HG02981 (cell line): ENCODE measurements around the gene FN1.

Experiments
- ATAC-seq: cut with Tn5 transposase; IDR thresholded peaks from one replicate; pipeline ENCODE4 v1.9.1; 2021; ENCODE audit warnings: mild to moderate bottlenecking, moderate library complexity; ENCODE audit not compliant: unreplicated experiment

Gene FN1

DNA sequence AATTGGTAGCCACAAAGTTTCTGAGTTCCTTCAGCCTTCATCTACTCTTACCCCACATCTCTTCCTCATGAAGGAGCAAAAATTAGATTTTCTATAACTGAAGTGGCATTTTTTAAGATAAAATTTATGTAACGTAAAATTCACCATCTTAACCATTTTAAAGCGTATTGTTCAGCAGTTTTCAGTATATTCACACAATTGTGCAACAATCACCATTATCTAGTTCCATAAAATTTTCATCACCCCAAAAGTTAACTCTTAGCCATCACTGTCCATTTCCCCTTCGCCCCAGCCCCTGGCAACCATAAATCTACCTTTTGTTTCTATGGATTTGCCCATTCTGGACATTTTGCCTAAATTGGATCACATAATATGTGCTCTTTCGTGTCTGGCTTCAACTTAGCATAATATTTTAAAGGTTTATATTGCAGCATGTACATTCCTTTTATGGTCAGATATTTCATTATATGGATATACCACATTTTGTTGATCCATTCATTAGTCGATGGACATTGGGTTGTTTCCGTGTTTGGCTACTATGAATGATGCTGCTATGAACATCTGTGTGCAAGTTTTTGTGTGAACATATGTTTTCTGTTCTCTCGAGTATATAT lies 79.4 kb downstream of the FN1 start:
- no peak for ATAC-seq

DNA sequence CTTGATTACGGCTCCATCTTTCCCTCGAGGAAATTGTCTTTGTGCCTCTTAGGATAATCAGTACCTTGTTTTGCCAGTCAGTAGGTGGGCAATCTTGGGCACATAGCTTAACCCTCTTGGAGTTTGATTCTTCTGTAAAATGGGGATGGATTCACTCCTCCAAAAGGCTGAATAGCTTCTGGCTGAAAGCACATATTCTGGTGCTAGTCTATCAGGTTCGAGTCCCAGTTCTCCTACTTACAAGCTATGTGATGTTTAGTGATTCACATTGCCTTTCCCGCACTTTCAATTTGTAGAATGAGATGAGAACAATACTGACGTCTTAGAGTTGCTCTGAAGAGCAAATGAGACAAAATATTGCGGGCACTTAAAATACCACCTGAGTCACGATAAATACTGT lies 80.1 kb downstream of the FN1 start:
- ATAC-seq, result no peak

DNA sequence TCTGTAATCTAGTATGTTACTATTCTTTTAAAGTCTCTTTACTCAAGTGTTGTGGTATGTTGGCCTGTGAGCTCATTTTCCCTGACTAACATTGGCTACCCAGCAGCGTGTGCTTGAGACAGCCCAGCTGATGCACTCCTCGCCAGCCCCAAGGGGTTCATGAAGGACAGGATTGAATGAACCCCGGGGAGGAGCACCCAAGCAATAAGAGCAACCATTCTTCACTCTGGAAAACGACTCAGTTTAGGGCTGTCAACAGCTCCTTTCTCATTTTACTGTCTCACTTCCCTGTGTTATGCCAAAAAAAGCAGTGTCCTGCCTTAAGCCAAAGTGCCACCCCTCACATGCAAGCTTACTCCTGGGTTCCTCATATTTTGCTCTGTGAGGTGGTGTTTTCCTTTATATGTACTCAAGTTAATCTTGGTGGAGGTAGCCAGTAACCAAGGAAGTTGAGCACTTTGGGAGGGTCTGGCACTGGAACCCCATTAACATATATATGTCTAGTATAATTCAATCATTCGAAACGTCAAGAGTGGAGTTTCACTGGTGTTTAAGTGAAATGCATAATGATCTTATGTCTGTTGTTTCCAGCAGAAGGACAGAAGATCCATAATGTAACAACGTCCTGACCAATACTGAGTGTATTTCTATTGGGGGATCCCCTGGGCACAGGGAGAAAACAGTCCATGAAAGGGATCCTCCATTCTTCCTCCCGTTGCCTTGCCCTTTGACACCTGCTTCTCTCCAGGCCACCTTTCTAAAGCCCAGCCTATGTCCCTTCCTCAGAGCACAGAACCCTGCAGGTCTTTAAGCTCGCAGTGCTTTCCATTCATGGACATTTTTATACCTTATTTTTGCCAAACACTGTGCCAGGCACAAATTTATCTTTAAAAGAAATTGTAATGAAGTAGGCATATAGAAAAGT lies 80.8 kb downstream of the FN1 start:
- ATAC-seq, result no peak

DNA sequence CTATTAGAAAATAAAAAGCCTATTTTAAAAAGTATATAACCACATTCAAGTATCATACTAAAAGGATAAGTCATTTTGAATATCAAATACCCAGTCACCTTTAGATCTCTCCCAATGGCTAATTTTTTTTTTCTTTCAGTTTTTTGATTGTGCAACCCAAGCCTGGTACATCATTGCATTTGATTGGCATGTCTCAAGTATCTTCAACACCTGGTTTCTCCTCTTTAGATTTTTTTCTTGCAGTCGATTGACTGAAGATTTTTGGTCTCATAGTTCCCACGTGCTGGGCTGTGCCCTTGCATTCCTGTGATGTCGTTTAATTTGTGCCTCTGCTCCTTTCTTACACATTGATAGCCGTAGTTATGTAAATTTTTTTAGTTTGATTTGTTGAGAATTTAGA lies 83.3 kb downstream of the FN1 start:
- no peak for ATAC-seq

DNA sequence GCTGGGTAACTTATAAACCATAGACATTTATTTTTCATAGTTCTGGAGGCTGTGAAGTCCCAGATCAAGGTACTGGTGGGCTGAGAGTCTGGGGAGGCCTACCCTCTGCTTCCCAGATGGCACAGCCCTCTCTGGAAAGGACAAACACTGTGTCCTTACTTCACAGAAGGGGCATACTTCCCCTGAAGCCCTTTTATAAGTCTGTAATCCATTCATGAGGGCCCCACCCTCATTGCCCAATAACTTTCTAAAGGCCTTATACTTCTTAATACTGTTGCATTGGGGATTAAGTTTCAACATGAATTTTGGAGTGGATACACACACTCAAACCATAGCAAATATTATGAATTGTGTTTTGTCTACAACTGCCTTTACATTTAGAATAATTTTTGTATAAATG lies 88.0 kb downstream of the FN1 start:
- ATAC-seq, result no peak

DNA sequence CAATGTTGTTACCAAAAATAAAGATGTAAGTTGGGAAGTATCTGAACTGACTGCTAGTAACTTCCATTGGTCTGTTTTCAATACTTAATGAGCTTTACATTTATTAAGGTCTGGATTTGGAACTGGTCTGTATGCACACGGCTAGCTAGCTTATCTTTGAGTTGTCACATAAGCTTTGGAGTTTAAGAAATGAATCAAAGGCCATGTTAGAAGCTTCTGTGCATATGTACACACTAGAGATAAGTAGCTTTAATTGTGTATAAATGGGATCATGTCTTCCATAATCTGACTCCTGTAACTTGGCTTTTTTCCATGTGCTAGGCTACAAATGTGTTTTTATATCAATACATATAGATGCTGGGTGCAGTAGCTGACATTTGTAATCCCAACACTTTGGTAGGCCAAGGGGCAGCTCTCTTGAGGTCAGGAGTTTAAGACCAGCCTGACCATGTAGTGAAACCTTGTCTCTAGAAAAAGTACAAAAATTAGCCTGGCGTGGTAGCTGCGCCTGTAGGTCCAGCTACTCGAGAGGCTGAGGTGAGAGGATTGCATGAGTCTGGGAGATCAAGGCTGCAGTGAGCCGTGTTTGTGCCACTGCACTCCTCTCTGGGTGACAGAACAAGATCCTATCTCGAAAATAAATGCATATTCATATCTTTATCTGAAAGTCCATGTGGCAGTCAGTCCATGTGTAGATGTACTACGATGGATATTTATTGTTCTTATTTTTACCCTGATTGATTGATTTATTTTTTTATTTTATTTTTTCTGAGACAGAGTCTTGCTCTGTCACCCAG lies 96.8 kb downstream of the FN1 start:
- ATAC-seq, result no peak

DNA sequence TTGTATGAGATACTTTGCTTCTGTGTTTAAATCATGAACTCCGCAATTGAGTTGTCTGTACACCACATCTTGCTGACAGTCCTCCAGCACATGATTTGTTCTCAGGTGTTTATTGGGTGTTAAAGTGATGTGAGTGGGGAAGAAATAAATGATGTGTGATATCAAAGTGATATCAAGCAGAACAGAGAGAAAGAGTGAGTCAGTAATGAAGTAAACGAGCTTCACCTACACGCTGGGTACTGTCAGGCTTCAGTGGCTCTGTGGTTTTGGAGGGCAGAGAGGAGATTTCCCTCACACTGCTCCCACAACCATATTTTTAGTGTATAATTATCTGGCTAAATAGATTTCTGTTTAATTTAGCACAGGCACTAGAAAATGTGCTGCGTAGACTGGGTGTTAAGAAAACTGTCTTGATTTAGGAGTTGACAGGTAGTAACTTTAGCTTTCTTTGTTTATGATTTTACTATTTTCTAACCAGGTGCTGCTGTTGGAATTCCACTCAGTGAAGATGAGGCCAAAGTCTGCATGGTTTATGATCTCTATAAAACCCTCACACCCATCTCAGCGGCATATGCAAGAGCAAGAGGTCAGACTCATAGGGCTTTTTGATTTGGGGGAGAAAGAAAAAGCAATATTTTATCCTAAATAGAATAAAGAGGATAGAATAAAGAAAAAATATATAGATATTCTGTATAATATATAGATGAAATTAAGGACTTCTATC lies 102.8 kb downstream of the FN1 start:
- ATAC-seq, result peak; percentile 84

DNA sequence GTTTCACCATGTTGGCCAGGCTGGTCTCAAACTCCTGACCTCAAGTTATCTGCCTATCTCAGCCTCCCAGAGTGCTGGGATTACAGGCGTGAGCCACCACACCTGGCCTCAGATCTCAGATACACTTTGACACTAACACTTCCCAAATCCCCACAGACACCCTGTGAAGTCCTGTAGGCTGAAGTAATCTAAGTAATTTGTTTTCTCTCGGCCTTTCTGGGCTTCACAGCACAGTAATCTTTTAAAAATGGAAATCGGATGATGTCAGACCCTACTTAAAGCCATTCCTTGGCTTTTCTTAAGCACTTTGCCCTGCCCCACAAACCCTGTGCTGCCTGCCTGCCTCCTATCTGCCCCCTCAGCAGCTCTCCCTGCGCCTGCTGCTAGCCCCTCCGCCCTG lies 107.8 kb downstream of the FN1 start:
- no peak for ATAC-seq

DNA sequence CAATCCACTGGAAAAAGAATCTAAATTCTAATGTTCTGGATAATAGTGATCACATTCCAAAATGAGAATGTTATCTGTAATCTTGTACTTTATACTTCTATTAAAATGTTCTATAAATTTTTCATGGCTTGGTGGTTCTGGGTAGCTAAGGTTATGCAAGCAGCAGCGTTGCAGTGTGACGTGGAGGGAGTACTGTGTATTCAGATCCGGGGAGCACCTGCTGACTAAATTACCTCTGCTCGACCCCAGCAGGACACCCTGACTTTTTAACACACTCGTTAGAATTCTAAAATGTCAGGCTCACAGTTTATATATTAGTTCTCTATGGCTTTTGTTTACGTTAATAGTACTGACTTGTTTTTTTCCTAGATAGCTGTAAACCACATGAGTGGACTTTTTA lies 111.1 kb downstream of the FN1 start:
- ATAC-seq, result no peak

DNA sequence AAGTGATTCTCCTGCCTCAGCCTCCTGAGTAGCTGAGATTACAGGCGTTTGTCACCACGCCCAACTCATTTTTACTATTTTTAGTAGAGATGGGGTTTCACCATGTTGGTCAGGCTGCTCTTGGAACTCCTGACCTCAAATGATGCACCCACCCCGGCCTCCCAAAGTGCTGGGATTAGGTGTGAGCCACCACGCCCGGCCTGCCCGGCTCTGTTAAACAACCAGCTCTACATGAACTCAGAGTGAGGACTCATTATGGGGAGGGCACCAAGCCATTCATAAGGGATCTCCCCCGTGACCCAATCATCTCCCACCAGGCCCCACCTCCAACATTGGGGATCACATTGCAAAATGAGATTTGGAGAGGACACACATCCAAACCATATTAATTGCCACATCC lies 115.2 kb downstream of the FN1 start:
- ATAC-seq, result no peak

DNA sequence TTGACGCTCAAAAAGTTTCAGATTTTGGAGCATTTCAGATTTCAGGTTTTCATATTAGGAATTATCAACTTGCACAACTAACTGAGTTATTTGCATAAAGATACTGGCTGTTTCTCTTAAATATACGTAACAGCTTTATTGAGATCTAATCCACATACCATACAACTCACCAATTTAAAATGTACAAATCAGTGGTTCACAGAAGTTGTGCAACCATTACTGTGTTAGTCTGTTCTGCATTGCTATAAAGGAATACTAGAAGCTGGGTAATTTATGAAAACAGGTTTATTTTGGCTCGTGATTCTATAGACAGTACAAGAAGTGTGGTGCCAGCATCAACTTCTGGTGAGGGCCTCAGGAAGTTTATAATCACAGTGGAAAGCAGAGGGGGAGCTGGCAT lies 115.8 kb downstream of the FN1 start:
- ATAC-seq, result no peak

DNA sequence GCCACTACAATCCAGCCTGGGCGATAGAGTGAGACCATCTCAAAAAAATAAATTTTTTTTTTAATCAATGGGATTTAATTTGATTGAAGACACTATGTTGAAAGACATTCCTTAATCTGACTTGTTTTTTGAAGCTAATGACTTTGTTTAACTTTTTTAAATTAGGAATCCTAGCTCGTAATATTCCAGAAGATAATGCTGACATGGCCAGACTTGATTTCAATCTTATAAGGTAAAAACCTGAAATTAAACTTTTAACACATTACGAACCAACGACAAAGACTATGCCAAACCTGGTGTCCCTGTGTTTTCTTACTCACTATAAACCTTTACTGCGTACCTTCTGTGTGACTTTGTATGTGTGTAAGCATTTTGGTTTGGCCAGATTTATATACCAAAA lies 116.4 kb downstream of the FN1 start:
- ATAC-seq, result no peak

DNA sequence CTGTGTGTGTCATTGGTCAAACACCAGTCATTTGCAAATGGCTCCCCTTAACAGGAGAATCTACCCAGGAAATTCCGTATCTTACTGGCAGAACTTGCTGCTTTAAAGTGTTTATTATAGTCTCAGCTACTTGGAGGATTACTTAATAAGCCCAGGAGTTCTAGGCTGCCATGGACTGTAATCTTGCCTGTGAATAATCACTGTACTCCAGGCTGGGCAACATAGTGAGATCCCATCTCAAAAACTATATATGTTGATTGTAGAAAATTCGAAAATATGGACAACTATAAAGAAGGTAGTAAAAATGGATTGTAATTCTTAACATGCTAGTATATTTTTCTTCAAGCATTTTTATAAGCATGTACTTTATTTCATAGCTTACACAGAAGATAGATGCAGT lies 119.5 kb downstream of the FN1 start:
- ATAC-seq, result no peak

DNA sequence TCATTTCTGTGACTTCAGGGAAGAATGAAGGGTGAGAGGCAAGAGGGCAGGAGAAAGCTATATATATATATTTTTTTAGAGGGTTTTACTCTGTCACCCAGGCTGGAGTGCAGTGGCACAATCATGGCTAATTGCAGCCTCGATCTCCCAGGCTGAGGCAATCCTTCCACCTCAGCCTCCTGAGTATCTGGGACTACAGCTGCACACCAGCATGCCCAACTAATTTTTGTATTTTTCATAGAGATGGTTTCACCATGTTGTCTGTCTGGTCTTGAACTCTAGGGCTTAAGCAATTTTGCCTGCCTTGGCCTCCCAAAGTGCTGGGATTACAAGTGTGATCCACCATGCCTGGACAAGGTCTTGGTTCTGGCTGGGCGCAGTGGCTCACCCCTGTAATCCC lies 120.6 kb downstream of the FN1 start:
- ATAC-seq, result no peak

DNA sequence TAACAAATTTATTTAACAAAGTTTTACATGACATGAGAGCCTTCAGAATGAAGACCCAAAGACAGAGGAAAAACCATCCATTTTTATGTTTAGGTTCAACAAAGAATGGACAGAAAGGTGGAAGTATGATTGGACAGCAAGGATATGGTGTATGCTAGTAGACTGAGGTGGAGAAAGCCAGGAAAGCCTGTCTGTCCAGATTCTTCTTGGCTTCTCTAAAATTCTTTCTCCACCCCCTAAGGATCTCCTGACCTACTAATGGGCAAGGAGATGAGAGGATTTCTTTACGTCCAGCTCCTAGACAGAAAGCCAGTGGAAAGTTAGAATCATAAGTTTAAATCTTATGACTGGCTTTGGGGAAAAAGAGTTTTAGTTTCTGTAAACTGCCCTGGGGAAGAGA lies 121.0 kb downstream of the FN1 start:
- ATAC-seq, result no peak

DNA sequence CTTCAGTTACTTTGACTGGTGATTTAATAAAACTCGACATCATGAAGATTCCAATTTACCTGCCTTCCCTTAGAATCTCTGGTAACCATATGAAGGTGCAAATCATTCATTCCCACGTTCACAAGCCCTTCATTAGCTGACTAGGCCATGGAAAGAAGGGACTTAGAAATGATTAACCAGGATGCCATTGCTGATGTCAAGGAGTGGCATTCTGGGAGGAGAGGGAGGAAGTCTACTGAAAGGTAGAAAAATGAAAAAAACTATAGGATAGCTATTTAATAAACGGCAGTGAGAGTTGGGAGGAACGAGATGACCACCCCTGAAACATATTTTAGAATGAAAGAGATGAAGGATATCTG lies 122.6 kb downstream of the FN1 start:
- ATAC-seq, result no peak

DNA sequence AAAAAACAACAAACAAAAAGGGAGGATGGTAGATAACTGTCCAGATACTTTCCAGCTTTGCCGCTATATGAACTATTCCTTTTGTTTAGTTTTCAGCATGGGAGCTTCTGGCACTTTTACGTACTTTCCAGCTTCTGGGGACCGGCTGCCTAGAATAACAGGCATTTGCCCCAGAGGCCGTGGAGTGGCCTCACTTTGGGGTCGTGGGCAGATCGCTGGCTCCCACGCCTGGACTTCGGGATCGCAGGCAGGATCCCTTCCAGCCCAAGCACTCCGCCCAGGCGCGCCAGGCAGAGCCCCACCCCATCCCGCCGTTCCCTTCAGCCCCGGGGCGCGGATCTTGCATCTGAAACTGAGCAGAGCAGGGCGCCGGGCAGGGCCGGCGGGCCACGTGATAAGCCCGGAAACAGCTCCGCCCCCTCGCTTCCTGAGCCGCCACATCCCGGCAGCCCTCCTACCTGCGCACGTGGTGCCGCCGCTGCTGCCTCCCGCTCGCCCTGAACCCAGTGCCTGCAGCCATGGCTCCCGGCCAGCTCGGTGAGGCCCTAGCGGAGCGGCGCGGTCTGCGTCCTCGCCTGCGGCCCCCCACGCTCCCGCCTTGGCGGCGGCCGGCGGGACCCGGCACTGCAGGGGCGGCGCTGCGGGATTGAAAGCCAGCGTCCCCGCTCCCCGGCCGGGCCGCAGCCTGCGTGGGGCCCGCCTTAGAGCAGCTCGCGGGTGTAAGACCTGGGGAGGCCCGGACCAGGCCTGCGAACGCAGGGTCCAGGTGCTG lies 124.1 kb downstream of the FN1 start, which contains the start of gene ATIC:
Gene ATIC, plus strand, starts transcription at position 435 of the 772 bp plus-strand sequence. Its CDS starts 84 bp downstream, at position 519.
- ATAC-seq, result peak; percentile 99

DNA sequence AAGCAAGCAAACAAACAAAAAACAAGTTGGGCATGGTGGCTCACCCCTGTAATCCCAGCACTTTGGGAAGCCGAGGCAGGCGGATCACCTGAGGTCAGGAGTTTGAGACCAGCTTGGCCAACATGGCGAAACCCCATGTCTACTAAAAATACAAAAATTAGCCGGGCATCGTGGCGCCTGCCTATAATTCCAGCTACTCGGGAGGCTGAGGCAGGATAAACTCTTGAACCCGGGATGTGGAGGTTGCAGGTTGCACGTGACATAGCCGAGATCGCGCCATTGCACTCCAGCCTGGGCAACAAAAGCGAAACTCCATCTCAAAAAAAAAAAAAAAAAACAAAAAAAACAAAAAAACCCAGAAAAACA lies 124.6 kb downstream of the FN1 start:
- ATAC-seq, result peak; percentile 20
